Measurements from ENCODE around the gene PAQR4. TPM values are rescaled to one million over a fixed set of nuclear protein-coding genes. Genes with fewer than 3 reads are reported as not detected.

PAQR4 gene
- total RNA-seq, 1 donor from 2014 or later: 9.2 TPM

DNA sequence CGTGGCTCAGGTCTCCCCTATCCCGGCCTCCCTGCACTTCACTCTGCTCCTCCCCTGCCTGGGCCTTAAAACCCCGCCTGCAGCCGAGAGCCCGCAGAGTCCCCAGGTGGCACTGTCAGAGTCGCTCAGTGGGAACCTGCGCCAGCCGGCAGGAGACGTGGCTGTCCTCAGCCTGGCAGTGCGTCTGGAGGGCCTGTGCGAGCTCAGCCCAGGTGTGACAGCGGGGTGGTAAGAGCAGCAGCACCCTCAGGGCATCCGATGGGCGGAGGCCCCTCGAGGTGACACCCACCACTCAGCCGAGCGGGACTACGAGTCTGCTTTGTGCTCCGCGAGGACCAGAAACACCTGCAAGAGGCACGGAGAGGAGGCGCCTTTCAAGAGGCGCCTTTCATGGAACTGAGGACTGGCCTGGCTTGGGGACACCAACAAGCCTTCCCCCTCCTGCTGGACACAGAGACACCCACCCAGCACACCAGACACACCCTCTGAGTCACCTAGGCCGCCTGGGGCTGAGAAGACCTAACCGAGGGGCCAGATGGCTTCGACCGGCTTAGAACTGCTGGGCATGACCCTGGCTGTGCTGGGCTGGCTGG is 43.8 kb downstream of the PAQR4 start, which contains the start of gene CLDN9:
Gene CLDN9 (plus strand): TSS at position 96 of the 593 bp plus-strand sequence. CDS start 440 bp downstream, at position 536.
- no peak for DNase-seq (ENCODE audit: low spot score in 2 of 2)
- intact Hi-C loops (cut with DNase I): no loop called here
- no peak within 1 kb of the TSS for H3K4me3 ChIP-seq
- no peaks in the 10 kb centered on the region for H3K9me3 ChIP-seq
- H3K36me3 ChIP-seq: no peaks in the 10 kb centered on the region
- peaks cover 0 to under 1% of the 10 kb centered on the region in 2 donors for H3K4me1 ChIP-seq
- TF ChIP-seq, protein P1, sequence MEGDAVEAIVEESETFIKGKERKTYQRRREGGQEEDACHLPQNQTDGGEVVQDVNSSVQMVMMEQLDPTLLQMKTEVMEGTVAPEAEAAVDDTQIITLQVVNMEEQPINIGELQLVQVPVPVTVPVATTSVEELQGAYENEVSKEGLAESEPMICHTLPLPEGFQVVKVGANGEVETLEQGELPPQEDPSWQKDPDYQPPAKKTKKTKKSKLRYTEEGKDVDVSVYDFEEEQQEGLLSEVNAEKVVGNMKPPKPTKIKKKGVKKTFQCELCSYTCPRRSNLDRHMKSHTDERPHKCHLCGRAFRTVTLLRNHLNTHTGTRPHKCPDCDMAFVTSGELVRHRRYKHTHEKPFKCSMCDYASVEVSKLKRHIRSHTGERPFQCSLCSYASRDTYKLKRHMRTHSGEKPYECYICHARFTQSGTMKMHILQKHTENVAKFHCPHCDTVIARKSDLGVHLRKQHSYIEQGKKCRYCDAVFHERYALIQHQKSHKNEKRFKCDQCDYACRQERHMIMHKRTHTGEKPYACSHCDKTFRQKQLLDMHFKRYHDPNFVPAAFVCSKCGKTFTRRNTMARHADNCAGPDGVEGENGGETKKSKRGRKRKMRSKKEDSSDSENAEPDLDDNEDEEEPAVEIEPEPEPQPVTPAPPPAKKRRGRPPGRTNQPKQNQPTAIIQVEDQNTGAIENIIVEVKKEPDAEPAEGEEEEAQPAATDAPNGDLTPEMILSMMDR (IDR thresholded peaks at IDR 0.05): no peak
- H3K27ac ChIP-seq: no peak within 1 kb of the TSS
- peaks cover 23% of the 10 kb centered on the region for H3K27me3 ChIP-seq

DNA sequence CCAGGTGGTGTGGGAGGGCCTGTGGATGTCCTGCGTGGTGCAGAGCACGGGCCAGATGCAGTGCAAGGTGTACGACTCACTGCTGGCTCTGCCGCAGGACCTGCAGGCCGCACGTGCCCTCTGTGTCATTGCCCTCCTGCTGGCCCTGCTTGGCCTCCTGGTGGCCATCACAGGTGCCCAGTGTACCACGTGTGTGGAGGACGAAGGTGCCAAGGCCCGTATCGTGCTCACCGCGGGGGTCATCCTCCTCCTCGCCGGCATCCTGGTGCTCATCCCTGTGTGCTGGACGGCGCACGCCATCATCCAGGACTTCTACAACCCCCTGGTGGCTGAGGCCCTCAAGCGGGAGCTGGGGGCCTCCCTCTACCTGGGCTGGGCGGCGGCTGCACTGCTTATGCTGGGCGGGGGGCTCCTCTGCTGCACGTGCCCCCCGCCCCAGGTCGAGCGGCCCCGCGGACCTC is 44.4 kb downstream of the PAQR4 start:
- no peak for DNase-seq (ENCODE audit: low spot score in 2 of 2)
- Histone ChIP-seq H3K4me3 (no peak overlapping the region), H3K27ac (no peak overlapping the region), H3K36me3 (no peaks in the 10 kb centered on the region), H3K9me3 (no peaks in the 10 kb centered on the region), H3K27me3 (peaks cover 23% of the 10 kb centered on the region), H3K4me1 (peaks cover 0 to 5% of the 10 kb centered on the region in 2 donors)
- TF ChIP-seq, protein P1 (IDR thresholded peaks at IDR 0.05): no peak
- intact Hi-C loops (cut with DNase I): no loop called here

DNA sequence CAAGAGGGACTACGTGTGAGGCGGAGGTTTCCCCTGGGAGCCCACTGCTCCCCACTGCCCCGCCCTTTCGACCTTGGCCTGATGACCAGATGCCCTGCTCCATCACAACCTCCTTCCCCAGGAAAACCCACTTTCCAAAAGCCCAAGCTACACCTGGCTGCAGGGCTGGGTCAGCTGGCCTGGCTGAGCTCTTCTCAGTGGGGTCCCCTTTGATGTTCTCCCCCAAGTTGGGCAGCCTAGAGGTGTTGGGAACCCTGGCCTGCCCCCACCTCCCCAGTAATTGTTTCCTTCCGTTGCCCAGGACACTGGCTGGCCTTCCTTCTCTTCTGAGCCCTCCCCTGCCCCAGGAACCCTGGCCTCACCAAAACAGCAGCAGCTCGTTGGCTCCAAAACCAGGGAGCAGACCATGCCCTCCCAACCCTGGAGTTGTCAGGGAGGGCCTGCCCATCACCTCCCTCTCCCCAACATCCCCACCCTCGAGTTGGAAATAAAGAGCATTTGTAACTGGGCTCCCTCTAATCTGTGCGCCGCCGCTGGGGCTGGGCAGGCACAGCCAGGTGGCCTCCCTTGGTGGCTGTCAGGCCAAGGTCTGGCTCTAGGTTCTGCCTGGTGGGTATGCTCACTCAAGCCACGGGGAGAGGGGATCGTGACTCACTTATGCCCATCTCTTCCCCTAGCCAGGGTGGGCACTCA is 45.0 kb downstream of the PAQR4 start:
- intact Hi-C loops (cut with DNase I): no loop called here
- Histone ChIP-seq H3K27ac (no peak overlapping the region), H3K4me1 (peaks cover 0 to 5% of the 10 kb centered on the region in 2 donors), H3K4me3 (no peak overlapping the region), H3K9me3 (no peaks in the 10 kb centered on the region), H3K36me3 (no peaks in the 10 kb centered on the region), H3K27me3 (peaks cover 23% of the 10 kb centered on the region)
- DNase-seq (ENCODE audit: low spot score in 2 of 2): no peak
- TF ChIP-seq, protein P1 (IDR thresholded peaks at IDR 0.05): no peak

DNA sequence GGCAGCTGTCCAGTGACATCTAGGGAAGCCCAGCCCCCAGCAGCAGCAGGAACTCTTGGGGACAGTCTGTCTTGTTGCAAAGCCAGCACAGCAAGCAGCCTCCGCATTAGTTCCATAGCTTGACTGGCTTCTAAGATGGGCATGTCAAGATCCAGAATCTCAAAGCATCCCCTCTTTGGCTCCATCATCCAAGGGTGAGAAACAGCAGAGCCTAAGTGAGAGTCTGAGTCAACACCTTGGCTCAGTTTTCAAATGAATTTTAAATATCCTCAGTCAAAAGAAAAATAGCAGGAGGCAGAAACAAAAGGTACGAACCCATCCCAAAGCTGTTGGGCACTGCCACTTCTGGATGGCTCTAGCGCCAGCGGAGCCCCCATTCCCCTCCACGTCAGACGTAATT is 45.8 kb downstream of the PAQR4 start:
- Histone ChIP-seq H3K9me3 (no peaks in the 10 kb centered on the region), H3K27ac (no peak overlapping the region), H3K36me3 (no peaks in the 10 kb centered on the region), H3K4me1 (peaks cover 0 to 8% of the 10 kb centered on the region in 2 donors), H3K27me3 (peaks cover 23% of the 10 kb centered on the region), H3K4me3 (no peak overlapping the region)
- TF ChIP-seq, protein P1 (IDR thresholded peaks at IDR 0.05): no peak
- intact Hi-C loops (cut with DNase I): no loop called here
- no peak for DNase-seq (ENCODE audit: low spot score in 2 of 2)

DNA sequence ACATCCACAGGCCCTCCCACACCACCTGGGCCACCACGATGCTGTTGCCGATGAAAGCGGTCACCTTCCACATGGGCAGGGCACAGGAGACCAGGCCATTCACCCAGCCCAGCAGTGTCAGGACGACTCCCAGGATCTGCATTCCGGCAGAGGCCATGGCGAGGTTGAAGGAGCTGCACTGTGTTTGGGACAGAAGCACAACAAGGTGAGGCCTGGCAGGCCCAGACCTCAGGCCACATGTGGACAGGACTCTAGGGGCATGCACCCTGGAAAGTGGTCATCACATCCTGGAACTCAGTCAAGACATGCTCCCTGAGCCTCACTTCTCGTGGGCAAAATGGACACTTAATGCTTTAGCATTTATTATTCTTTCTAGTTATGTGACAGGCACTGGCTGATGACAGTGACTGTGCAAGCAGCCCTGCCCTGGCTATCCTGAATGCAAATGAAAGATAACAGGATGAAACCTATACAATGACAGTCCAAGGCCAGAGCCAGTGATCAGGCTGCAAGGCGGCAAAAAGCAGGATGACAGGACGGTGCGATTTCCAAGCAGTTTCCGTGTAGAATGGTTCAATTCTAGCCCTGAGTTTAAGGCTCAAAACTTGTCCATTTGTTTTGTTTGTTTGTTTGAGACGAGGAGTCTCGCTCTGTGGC is 46.8 kb downstream of the PAQR4 start:
- intact Hi-C loops (cut with DNase I): no loop called here
- H3K36me3 ChIP-seq: no peaks in the 10 kb centered on the region
- no peak overlapping the region for H3K4me3 ChIP-seq
- H3K27me3 ChIP-seq: peaks cover 23% of the 10 kb centered on the region
- peaks cover 0 to 9% of the 10 kb centered on the region in 2 donors for H3K4me1 ChIP-seq
- no peak overlapping the region for H3K27ac ChIP-seq
- H3K9me3 ChIP-seq: no peaks in the 10 kb centered on the region
- TF ChIP-seq, protein P1 (IDR thresholded peaks at IDR 0.05): no peak
- no peak for DNase-seq (ENCODE audit: low spot score in 2 of 2)
